GM18520 (cell line): Measurements from ENCODE around the gene FHIT.

Experiments used
- ATAC-seq: cut with Tn5 transposase; IDR thresholded peaks from one replicate; pipeline ENCODE4 v1.9.1; 2021; ENCODE audit not compliant: unreplicated experiment

The FHIT gene

GRCh38 chr3:60202052-60202726 lies 1049.1 kb downstream of the FHIT start:
- ATAC-seq = no peak

- ATAC-seq = no peak
These were observed 1051.9 kb downstream of the FHIT start for GRCh38 chr3:60199306-60199705.

GRCh38 chr3:60198179-60198720 lies 1053.0 kb downstream of the FHIT start:
- no peak for ATAC-seq

GRCh38 chr3:60192297-60193114 lies 1058.7 kb downstream of the FHIT start:
- no peak for ATAC-seq

GRCh38 chr3:60190073-60190472 lies 1061.2 kb downstream of the FHIT start:
- no peak for ATAC-seq

- ATAC-seq = no peak
These were observed 1061.9 kb downstream of the FHIT start for GRCh38 chr3:60189304-60189703.

GRCh38 chr3:60188803-60189202 lies 1062.4 kb downstream of the FHIT start:
- ATAC-seq = no peak

GRCh38 chr3:60187343-60187742 lies 1063.9 kb downstream of the FHIT start:
- no peak for ATAC-seq

GRCh38 chr3:60186359-60186758 lies 1064.9 kb downstream of the FHIT start:
- ATAC-seq = no peak

- no peak for ATAC-seq
These were observed 1066.1 kb downstream of the FHIT start for GRCh38 chr3:60185161-60185560.

- no peak for ATAC-seq
These were observed 1068.6 kb downstream of the FHIT start for GRCh38 chr3:60182697-60183096.

- no peak for ATAC-seq
These were observed 1072.2 kb downstream of the FHIT start for GRCh38 chr3:60178931-60179653.

- ATAC-seq = no peak
These were observed 1073.5 kb downstream of the FHIT start for GRCh38 chr3:60177726-60178125.

- ATAC-seq = no peak
These were observed 1074.6 kb downstream of the FHIT start for GRCh38 chr3:60176614-60177013.

- ATAC-seq = no peak
These were observed 1075.6 kb downstream of the FHIT start for GRCh38 chr3:60175680-60176079.

GRCh38 chr3:60169755-60170154 lies 1081.5 kb downstream of the FHIT start:
- ATAC-seq = no peak

GRCh38 chr3:60167186-60167585 lies 1084.1 kb downstream of the FHIT start:
- ATAC-seq = no peak

- no peak for ATAC-seq
These were observed 1090.2 kb downstream of the FHIT start for GRCh38 chr3:60160822-60161748.

GRCh38 chr3:60160111-60160821 lies 1091.0 kb downstream of the FHIT start:
- ATAC-seq = no peak

- ATAC-seq = no peak
These were observed 1093.2 kb downstream of the FHIT start for GRCh38 chr3:60158035-60158434.
